Ascending aorta (tissue), 2 donors: ENCODE measurements around the gene UBE2L5. TPM values are rescaled to one million over a fixed set of nuclear protein-coding genes. Genes with fewer than 3 reads are reported as not detected.

Experiments used
- DNase-seq, 2 donors: peaks; one replicate each; pipeline ENCODE4 v3.0.0-alpha.2; 2019; ENCODE audit warnings: low spot score in 2 of 2
- H3K27ac ChIP-seq, 2 donors: fragments of 200-600 bp; sonication (generic); one replicate each; pipeline ENCODE4 v1.5.1; 2016 to 2017; ENCODE audit warnings: mild to moderate bottlenecking in 1 of 2
- H3K27me3 ChIP-seq: fragments of 200-600 bp; sonication (generic); one replicate; pipeline ENCODE4 v1.5.1; 2017
- H3K36me3 ChIP-seq, 2 donors: fragments of 200-600 bp; sonication (generic); one replicate each; pipeline ENCODE4 v1.5.1; 2016
- H3K4me1 ChIP-seq, 2 donors: fragments of 200-600 bp; sonication (generic); one replicate each; pipeline ENCODE4 v1.5.1; 2016 to 2017; ENCODE audit warnings: mild to moderate bottlenecking in 1 of 2
- H3K4me3 ChIP-seq, 2 donors: fragments of 200-600 bp; sonication (generic); one replicate each; pipeline ENCODE4 v1.5.1; 2016 to 2017; ENCODE audit warnings: mild to moderate bottlenecking in 1 of 2
- H3K9me3 ChIP-seq, 2 donors: fragments of 200-600 bp; sonication (generic); one replicate each; pipeline ENCODE4 v1.5.1; 2016
- intact Hi-C: fragments of 100-400 bp; cut with DNase I; formaldehyde crosslinking; loops from one replicate; pipeline ENCODE4 v1.15.1; 2023
- total RNA-seq: library from RNA; depleted of rRNA; stranded (reverse); fragments of >200 nt; gene quantifications from one replicate; pipeline ENCODE4 v1.1.0, GENCODE V29; 2016
- TF ChIP-seq, protein P1 (sequence below), 3 experiments: fragments of 200-600 bp in 2 of 3; fragments of 450-650 bp in 1 of 3; sonication (generic) in 2 of 3; IDR thresholded peaks; one replicate each; pipeline ENCODE4 v1.5.1; 2016 to 2019; ENCODE audit warnings: antibody characterized with exemption in 3 of 3, mild to moderate bottlenecking in 1 of 3, moderate library complexity in 1 of 3

The UBE2L5 gene
- total RNA-seq, 1 donor from 2014 or later, result not detected

DNA sequence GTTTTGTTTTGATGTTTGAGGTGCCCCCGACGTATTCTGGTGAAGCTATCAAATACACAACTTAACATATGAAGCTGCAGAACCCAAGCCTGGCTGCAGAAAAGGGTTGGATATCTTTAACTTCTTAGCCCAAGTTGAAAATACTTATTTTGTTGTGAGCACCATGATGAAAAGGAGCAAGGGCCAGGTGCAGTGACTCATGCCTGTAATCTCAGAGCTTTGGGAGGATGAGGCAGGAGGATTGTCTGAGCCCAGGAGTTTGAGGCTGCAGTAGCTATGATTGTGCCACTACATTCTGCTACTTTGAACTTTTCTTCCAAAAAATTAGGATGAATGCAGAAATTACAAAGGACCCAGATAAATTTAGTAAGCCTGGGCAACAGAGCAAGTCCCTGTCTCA is 44.1 kb upstream of the UBE2L5 start:
- Histone ChIP-seq H3K27ac (no peak overlapping the region), H3K9me3 (no peaks in the 10 kb centered on the region), H3K36me3 (no peaks in the 10 kb centered on the region), H3K4me1 (no peaks in the 10 kb centered on the region), H3K27me3 (no peaks in the 10 kb centered on the region), H3K4me3 (no peak overlapping the region)
- TF ChIP-seq, protein P1, sequence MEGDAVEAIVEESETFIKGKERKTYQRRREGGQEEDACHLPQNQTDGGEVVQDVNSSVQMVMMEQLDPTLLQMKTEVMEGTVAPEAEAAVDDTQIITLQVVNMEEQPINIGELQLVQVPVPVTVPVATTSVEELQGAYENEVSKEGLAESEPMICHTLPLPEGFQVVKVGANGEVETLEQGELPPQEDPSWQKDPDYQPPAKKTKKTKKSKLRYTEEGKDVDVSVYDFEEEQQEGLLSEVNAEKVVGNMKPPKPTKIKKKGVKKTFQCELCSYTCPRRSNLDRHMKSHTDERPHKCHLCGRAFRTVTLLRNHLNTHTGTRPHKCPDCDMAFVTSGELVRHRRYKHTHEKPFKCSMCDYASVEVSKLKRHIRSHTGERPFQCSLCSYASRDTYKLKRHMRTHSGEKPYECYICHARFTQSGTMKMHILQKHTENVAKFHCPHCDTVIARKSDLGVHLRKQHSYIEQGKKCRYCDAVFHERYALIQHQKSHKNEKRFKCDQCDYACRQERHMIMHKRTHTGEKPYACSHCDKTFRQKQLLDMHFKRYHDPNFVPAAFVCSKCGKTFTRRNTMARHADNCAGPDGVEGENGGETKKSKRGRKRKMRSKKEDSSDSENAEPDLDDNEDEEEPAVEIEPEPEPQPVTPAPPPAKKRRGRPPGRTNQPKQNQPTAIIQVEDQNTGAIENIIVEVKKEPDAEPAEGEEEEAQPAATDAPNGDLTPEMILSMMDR (IDR thresholded peaks at IDR 0.05), result no peak
- intact Hi-C loops, result no loop called here
- no peak for DNase-seq

DNA sequence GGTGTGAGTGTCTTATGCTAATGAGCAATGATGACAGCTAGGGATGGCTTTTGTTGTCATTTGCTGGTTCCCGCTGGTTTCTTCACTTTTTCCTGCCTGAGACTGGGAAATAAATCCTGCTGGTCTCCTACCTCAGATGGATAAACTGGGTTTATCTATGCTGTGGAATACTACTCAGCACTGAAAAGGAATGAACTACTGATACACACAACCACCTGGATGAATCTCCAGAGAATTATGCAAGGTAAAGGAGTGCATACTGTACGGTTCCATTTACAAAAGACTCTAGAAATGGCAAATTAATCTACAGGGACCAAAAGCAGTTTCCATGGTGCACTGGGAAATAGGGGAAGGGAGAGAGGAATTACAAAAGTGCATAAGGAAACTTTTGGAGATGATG is 41.2 kb upstream of the UBE2L5 start:
- no peaks in the 10 kb centered on the region for H3K36me3 ChIP-seq
- H3K27ac ChIP-seq, result no peak overlapping the region
- TF ChIP-seq, protein P1 (IDR thresholded peaks at IDR 0.05), result no peak
- DNase-seq, result peak in 1 of 2 donors; percentile 7
- H3K4me3 ChIP-seq, result no peak overlapping the region
- H3K4me1 ChIP-seq, result no peaks in the 10 kb centered on the region
- intact Hi-C loops, result no loop called here
- H3K27me3 ChIP-seq, result no peaks in the 10 kb centered on the region
- no peaks in the 10 kb centered on the region for H3K9me3 ChIP-seq

DNA sequence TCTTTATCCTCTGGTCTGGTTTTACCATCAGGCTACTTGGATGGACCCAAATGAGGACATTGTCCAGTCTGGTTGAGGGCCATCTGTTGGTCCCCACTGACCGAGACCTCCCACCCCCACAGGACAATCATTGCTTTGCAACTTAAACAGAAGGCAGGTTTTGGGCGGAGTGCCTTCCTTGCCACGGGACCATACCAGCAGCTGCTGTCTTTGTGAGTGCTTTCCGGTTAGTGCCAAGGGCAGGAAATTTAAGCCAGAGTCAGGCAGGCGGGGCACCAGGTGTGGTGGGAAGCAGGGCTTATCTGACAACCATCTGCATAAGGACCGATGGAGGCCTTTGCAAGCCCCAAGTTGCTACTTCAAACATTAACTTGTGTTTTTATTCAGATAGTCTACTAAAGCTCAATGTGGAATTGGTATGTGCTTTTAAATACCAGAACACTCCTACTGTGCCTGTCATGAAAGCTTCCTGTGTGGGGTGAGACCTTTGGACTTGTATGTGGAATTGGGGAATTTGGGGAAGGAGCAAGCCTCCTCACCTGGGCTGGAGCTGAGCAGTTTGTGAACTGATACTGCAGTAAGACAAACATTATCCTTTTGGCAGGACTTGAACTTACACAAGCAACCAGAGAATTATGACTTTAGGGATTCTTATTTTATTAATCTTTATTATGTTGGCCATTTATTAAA is 39.3 kb upstream of the UBE2L5 start:
- H3K27me3 ChIP-seq, result no peaks in the 10 kb centered on the region
- TF ChIP-seq, protein P1 (IDR thresholded peaks at IDR 0.05), result no peak

DNA sequence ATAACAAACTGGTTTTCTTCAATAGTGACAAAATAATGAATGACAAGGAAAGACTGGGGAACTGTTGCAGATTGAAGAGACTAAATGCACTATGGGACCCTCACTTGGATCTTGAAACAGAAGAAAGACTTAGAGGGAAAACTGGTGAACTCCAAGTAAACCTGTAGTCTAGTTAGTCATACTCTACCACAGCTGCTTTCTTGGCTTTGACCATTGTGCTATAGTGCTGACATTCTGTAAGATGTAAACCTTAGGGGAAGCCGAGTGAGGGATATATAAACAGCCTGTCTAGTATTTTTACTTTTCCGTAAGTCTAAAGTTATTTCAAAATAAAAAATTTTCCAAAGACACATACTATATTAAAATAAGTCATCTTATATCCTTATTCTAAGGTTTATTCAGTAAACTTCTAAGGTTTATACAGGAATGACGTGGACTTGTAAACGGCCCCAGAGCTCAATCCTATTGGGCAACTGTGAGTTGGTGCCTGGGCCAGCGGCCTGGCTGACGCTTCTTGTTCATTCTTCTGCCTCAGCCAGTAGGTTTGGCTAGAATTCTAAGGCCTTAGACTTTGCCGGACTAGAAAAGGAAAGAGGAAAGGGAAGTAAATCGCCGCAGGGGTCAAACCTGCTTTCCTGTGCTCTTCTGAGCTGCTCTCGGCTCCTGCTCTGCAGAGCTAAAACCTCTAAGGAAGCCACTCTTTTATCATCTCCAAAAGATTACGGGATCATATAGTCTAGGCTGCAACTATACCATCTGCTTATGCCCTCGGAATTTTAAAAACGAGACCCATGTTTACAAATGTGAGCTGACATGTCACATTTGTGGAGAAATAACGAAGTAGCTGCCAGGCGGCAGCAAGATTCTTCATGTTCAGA is 33.6 kb upstream of the UBE2L5 start:
- Histone ChIP-seq H3K36me3 (no peaks in the 10 kb centered on the region), H3K9me3 (no peaks in the 10 kb centered on the region), H3K4me3 (no peak overlapping the region), H3K4me1 (no peaks in the 10 kb centered on the region), H3K27ac (no peak overlapping the region), H3K27me3 (no peaks in the 10 kb centered on the region)
- intact Hi-C loops, result no loop called here
- no peak for DNase-seq
- TF ChIP-seq, protein P1 (IDR thresholded peaks at IDR 0.05), result no peak

More for the DNA sequence above, 39.3 kb upstream of the UBE2L5 start:
- Histone ChIP-seq H3K4me1 (no peaks in the 10 kb centered on the region), H3K4me3 (no peak overlapping the region), H3K36me3 (no peaks in the 10 kb centered on the region), H3K9me3 (no peaks in the 10 kb centered on the region), H3K27ac (no peak overlapping the region)
- intact Hi-C loops, result no loop called here
- peak in 1 of 2 donors; percentile 50 for DNase-seq

DNA sequence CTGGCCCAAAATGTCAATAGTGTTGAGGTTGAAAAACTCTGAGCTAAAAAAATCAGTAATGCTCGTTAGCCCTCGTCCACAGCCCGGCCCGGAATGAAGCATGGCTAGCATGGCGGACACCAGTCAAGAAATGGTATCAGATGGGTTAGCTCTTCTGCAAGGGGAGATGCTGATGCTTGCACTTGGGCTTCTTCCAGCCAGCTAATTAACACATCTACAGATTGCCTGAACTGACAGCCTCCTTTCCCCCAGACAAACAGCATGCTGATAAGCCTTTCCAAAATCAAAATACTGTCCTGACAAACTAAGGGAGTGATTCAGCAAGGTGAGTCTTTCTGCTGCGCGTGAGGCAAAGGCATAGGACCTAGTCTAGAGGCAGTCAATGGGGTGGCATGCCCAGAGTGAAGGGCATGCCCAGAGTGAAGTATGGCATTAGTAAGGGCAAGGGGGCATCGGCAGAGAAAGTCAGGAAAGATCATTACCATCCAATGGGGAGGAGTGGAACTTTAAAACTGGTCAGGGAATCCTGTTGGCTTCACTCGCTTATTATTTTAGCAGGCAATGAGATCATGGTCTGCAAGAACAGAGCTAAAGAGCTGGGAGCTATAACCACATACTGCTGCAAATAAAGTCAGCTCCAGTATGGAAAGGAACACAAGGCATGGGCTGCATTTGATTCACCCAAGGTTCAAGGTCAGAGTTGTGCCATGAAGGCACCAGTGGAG is 30.2 kb upstream of the UBE2L5 start:
- no peak overlapping the region for H3K27ac ChIP-seq
- no peaks in the 10 kb centered on the region for H3K4me1 ChIP-seq
- H3K36me3 ChIP-seq, result no peaks in the 10 kb centered on the region
- DNase-seq, result no peak
- H3K9me3 ChIP-seq, result no peaks in the 10 kb centered on the region
- H3K4me3 ChIP-seq, result no peak overlapping the region
- TF ChIP-seq, protein P1 (IDR thresholded peaks at IDR 0.05), result no peak
- intact Hi-C loops, result no loop called here
- no peaks in the 10 kb centered on the region for H3K27me3 ChIP-seq
